OCI-LY3 (cell line): ENCODE measurements around the gene PAK4.

Source experiments
- CTCF ChIP-seq: fragments of 200-600, 300-600 bp; sonication (generic); IDR thresholded peaks from 2 replicates; pipeline ENCODE4 v1.5.1; 2014; ENCODE audit warnings: antibody characterized with exemption, low read length, low read depth
- EZH2phosphoT487 ChIP-seq: fragments of 200-600 bp; shearing (Covaris generic); IDR thresholded peaks from 2 replicates; pipeline ENCODE4 v1.6.1; 2018; ENCODE audit warnings: antibody characterized with exemption, mixed run types, low read depth

- no peak for TF ChIP-seq CTCF
- TF ChIP-seq EZH2phosphoT487, result no peak
These were observed 42.1 kb downstream of the PAK4 start for GRCh38 chr19:39167461-39168257.
